Astrocyte (in vitro differentiated cells and primary cell): ENCODE data around the gene PSMA7.

Experiments
- CTCF ChIP-seq: IDR thresholded peaks from 2 replicates; pipeline ENCODE4 v1.5.1; 2011; ENCODE audit warnings: low read depth, mild to moderate bottlenecking, inconsistent platforms, low read length, moderate library complexity; ENCODE audit not compliant: insufficient read depth
- EZH2 ChIP-seq: IDR thresholded peaks from 2 replicates; pipeline ENCODE4 v1.6.1; 2012; ENCODE audit warnings: mild to moderate bottlenecking, low read length, inconsistent platforms; ENCODE audit not compliant: insufficient read depth

GRCh38 chr20:62182469-62183425, 39.6 kb upstream of the PSMA7 start, which contains the start of gene MTG2:
- TF ChIP-seq CTCF, result no peak
- TF ChIP-seq EZH2, result no peak
